ENCODE data around the gene SERHL2.
"Not testable (repeated sequence)": the region's sequence is repeated elsewhere in the genome, so short reads cannot be mapped to it uniquely, and the experiment has no call there.

Gene SERHL2

GRCh38 chr22:42536166-42536565 lies 17.6 kb upstream of the SERHL2 start:
- DNase-seq: no peak

- DNase-seq: not testable (repeated sequence)
Observed at GRCh38 chr22:42536634-42537033, 17.1 kb upstream of the SERHL2 start.

DNA sequence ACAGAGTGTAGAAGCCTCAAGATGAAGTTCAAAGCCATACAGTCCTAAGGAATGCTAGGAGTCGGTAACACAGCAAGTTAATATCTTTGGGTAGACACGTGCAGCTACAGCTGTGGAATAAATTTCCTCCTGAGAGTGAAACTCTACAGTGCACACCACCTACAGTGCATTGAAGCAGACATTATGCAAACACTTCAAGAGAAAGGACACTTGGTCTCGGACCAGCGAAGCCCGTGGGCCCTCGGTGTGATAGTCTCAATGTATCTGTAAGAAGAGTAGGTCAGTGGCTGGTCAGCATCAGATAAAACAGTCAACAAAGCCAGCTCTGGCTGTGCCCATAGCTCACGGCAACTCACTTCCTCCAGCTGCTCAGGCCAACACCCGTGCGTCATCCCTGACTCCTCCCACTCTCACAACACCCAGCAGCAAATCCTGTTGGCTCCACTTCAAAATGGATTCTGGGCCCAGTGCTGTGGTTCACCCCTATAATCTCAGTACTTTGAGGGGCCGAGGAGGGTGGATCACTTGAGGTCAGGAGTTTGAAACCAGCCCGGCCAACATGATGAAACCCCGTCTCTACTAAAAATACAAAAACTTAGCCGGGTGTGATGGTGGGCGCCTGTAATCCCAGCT lies 16.4 kb upstream of the SERHL2 start:
- DNase-seq: not testable (repeated sequence)

DNA sequence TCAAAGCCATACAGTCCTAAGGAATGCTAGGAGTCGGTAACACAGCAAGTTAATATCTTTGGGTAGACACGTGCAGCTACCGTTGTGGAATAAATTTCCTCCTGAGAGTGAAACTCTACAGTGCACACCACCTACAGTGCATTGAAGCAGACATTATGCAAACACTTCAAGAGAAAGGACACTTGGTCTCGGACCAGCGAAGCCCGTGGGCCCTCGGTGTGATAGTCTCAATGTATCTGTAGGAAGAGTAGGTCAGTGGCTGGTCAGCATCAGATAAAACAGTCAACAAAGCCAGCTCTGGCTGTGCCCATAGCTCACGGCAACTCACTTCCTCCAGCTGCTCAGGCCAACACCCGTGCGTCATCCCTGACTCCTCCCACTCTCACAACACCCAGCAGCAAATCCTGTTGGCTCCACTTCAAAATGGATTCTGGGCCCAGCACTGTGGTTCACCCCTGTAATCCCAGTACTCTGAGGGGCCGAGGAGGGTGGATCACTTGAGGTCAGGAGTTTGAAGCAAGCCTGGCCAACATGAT lies 14.5 kb upstream of the SERHL2 start:
- DNase-seq: not testable (repeated sequence)

DNA sequence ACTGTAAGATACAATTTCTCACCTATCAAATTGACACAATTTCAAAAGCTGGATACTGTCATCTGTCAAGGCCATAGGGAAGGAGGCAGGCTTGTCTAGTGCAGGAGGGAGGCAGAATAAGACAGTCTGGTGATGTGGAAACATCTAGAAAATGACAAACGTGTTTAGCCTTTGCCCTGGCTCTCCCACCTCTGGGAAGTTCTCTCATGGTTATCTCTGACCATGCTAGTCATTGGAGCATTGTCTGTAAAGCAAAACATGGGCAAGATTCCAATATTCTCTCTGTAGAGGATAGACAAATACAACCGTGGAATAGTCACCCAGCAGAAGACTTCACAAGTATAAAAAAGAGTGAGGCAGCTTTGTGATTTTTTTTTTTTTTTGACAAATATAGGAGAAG lies 9.1 kb upstream of the SERHL2 start:
- no peak for DNase-seq

- no peak for DNase-seq
Observed at GRCh38 chr22:42547562-42547961, 6.2 kb upstream of the SERHL2 start.

- not testable (repeated sequence) for DNase-seq
Observed at GRCh38 chr22:42548126-42548525, 5.6 kb upstream of the SERHL2 start.

- no peak for DNase-seq
Observed at GRCh38 chr22:42548597-42549330, 5.0 kb upstream of the SERHL2 start.

- DNase-seq: no peak
Observed at GRCh38 chr22:42549331-42550060, 4.3 kb upstream of the SERHL2 start.

- DNase-seq: not testable (repeated sequence)
Observed at GRCh38 chr22:42552294-42552647, 1.5 kb upstream of the SERHL2 start.

DNA sequence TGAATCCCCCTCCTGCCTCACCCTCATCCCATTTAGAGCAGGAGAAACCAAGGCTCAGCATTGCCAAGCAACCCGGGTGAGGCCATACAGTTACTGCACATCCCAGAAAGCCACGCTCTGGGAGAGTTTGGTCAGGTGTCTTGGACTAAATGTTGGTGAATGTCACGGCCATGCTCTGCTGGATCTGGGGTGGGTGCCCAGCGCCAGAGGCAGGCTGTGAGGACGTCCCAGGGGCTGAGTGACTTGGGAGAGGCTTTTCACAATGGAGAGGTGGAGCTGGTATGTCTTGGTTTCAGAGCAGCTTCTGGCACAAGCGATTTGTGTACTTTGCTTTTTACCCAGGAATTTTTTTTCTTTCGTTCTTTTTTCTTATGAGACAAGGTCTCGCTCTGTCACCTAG lies 6.6 kb downstream of the SERHL2 start:
- DNase-seq: no peak

- no peak for DNase-seq
Observed at GRCh38 chr22:42560781-42561180, 7.0 kb downstream of the SERHL2 start.

DNA sequence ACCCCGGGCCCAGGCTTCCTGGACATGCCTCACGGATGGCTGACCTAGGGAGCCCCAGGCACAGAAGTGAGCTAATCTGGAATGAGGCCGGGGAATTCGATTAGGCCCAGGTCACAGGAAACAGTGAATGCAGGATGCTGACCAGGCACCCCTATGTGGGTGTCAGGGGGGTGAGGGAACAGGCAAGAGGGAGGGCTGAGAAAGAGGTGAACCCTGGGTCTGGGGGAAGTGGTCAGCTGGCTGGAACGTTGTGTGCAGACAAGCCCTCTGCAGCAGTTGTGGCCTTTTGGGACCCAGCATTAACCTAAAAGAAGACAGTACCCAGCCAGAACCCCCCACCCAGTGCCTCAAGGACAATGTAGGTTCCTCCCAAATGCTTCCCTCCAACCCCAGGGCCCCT lies 8.1 kb downstream of the SERHL2 start:
- DNase-seq: no peak

GRCh38 chr22:42562279-42562678 lies 8.5 kb downstream of the SERHL2 start:
- no peak for DNase-seq

DNA sequence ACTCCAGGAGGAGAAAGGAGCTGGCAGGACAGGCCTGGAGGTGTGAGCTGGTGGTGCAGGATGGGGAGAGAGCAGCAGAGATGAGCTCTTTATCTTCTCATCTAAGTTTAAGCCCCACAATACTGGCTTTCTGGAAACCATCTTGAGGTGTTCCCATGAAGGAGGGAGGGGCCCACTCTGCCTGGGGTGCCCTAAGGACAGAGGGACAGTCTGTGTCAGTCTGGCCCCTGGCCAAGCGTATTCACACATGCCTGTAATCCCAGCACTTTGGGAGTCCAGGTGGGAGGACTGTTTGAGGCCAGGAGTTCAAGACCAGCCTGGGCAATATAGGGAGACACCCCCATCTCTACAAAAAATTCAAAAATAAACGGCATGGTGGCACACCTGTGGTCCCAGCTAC lies 8.9 kb downstream of the SERHL2 start:
- no peak for DNase-seq

DNA sequence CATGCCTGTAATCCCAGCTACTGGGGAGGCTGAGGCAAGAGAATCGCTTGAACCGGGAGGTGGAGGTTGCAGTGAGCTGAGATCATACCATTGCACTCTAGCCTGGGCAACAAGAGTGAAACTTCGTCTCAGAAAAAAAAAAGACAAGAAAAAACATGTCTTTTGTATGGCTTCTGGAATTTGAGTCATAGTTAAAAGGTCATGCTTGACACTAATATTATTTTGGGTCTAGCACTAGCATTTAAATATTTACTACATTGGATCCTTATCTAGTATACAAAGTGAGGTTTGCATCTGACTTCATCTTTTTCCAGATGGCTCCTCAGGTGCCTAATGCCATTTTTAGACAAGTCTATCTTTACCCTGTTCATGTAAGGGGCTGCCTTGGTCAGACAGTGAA lies 10.2 kb downstream of the SERHL2 start:
- DNase-seq: not testable (repeated sequence)

DNA sequence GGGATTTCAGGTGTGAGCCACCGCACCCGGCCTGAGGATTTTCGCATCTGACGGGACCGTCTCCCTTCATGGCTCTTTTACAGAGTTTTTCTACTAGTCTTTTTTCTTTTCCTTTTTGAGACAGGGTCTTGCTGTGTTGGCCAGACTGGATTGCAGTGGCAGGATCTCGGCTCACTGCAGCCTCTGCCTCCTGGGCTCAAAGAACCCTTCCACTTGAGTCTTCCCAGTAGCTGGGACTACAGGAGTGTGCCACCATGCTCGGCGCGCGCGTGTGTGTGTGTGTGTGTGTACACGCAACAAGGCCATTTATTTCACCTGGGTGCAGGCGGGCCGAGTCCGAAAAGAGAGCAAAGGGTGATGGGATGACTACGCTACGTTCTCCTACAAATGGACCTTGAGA lies 10.9 kb downstream of the SERHL2 start:
- DNase-seq: no peak

- DNase-seq: no peak
Observed at GRCh38 chr22:42565956-42566355, 12.2 kb downstream of the SERHL2 start.

- DNase-seq: not testable (repeated sequence)
Observed at GRCh38 chr22:42567950-42568349, 14.2 kb downstream of the SERHL2 start.

DNA sequence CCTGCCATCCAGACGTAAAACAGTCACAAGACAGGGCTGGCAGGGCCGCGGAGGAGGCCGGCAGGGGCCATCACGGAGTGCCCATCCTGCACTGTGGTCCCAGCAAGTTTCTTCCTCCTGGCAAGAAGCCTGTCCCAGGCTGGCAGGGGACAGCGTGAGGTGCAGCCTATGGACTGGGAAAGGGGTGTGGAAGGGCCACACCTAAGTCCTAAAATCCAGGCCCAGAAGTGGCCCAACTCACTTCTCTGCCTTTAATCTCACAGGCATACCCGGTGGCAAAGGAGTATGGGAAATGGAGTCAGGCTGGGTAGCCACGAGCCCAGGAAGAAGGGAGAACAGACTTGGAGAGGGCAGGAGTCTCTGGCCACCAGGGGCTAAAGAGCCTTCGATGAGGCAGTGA lies 16.8 kb downstream of the SERHL2 start:
- not testable (repeated sequence) for DNase-seq

DNA sequence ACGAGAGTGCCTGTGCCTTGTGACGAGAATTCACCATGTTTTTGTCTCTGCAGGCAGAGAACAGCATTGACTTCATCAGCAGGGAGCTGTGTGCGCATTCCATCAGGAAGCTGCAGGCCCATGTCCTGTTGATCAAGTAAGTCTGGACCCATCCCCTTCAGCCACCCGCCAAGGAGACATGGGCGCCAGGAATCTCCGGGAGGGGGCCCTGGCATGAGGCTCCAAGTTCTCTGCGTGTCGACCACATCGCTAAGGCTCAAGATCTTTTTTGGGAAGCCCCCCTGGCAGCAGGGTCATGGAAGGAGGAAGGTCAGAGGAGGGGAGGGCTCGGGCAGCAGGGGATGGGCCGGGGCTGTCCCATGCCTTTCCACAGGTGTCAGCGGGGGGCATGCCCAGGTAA lies 17.3 kb downstream of the SERHL2 start:
- not testable (repeated sequence) for DNase-seq

GRCh38 chr22:42574046-42574445 lies 20.3 kb downstream of the SERHL2 start:
- not testable (repeated sequence) for DNase-seq

DNA sequence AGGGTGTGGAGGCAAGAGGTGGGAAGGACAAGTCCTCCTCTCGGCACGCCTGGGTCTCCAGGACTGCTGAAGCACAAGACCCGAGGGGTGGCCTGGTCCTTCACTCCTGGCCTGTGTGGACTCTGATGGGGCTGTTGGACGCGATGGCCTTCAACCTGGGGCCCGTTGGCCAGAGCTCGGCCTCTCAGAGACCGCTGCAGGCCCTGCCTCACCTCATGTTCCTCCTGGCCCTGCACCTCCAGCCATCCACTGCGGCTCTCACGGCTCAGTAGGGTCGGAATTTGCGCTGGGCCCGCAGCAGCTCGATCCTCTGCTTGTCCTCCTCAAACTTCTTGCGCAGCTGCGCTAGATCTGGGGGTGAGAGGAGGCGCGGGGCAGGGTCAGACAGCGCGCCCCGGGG lies 20.7 kb downstream of the SERHL2 start:
- DNase-seq: not testable (repeated sequence)

Data from NCI-H2081 treated with DMSO at 0.1 percent for 48 hours (cell line).